Myocyte (in vitro differentiated cells): Measurements from ENCODE around the gene BIVM. TPM values are rescaled to one million over a fixed set of nuclear protein-coding genes. Genes with fewer than 3 reads are reported as not detected.

Experiments used
- DNase-seq: peaks from one replicate; pipeline ENCODE4 v3.0.0-alpha.2; 2012; ENCODE audit warnings: low read depth
- total RNA-seq: library from RNA; depleted of rRNA; stranded (reverse); fragments of >200 nt; gene quantifications from 2 replicates; pipeline ENCODE4 v1.2.3, GENCODE V29; 2014

BIVM gene
- total RNA-seq, 1 donor from 2014 or later, result 50.8 TPM

DNA sequence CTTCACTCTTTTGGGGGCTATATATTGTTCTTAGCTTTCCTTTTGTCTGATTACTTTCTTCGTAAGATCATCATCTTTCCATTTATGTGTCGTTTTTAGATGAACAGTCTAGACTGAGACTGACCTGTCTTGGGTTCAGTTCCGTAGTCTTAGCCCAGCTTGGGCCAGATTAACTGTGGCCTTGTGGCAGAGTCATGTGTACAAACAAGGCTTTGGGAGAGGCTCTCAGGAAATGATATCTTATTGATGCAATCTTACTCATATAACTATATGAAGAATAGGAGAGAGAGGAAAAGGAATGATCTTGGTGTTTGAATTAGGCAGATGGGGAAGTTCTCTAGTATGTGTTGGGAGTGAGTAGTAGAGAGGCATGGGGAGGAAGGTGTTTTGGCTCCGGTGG, 40.1 kb downstream of the BIVM start:
- no peak for DNase-seq

DNA sequence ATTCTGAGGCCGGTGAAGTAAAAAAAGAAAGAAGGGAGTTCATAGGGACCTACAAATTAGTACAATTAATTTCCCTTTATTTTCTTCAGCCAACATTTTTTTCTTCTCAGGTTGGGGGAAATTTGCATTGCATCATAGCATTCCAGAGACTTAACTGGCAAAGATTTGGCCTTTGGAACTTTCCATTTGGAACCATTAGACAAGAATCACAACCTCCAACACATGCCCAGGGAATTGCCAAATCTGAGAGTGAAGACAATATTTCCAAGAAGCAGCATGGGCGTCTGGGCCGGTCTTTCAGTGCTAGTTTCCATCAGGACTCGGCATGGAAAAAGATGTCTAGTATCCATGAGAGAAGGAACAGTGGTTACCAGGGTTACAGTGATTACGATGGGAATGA, 40.5 kb downstream of the BIVM start:
- DNase-seq, result no peak

DNA sequence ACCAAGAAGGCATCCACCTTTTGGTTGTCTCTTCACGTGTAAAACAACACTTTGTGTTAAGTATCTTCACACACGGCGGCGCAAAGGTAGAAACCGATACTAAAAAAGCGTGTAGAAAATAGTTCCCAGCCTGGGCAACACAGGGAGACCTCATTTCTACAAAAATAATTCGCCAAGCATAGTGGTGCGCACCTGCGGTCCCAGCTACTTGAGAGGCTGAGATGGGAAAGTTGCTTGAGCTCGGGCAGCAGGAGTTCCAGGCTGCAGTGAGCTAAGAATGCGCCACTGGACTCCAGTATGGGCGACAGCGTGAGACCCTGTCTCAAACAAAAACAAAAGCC, 46.3 kb downstream of the BIVM start:
- DNase-seq, result no peak

DNA sequence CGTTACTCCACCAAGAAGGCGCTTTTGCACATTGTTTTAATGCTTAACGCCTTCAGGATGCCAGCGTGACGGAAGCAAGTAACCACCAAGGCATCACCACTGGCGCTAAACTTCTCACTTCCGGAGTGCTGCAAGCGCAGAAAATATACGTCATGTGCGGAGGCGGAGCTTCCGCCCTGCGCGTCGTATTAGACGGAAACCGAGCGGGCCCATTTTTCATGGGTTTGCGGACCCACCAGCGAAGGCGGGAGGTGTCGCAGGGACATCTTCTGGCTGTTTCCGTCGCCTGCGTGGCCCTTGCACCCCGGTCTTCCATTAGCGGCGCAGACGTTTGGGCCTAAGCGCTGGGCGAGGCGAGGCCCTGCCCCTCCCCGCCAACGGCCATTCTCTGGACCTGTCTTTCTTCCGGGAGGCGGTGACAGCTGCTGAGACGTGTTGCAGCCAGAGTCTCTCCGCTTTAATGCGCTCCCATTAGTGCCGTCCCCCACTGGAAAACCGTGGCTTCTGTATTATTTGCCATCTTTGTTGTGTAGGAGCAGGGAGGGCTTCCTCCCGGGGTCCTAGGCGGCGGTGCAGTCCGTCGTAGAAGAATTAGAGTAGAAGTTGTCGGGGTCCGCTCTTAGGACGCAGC, 46.8 kb downstream of the BIVM start, which contains the start of gene ERCC5:
TSS of gene ERCC5 (plus strand) at position 403 of the 631 bp plus-strand sequence. CDS start 235 bp downstream, outside the sequence.
- peak; percentile 98 for DNase-seq

DNA sequence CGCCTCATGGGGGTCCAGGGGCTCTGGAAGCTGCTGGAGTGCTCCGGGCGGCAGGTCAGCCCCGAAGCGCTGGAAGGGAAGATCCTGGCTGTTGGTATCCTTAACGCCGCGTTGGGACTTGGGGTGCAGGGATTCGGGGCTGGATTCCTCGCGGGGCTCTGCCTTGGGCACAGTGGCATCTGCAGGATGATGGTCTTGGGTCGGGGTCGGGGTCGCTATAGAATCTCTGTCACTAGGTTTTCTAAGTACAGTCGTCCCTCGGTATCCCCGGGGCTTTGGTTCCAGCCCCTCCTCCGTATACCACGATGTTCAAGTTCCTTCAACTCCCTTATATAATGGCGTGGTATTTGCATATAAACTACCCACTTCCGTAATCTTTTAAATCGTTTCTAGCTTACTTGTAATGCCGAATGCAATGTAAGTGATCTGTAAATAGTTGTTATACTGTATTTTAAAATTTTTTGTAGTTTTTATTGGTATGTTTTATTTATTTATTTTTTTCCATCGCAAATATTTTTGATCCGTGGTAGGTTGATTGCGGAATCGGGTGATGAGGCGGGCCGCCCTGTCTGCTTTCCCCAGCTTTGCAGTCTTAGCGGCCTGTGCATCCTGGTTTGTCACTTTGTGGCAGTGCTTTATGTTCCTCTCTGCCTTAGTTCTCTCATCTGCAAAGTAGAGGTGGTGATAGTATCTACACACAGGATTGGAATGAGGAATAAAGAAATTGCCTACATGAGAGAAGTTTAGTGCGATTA, 47.5 kb downstream of the BIVM start:
- peak; percentile 34 for DNase-seq

DNA sequence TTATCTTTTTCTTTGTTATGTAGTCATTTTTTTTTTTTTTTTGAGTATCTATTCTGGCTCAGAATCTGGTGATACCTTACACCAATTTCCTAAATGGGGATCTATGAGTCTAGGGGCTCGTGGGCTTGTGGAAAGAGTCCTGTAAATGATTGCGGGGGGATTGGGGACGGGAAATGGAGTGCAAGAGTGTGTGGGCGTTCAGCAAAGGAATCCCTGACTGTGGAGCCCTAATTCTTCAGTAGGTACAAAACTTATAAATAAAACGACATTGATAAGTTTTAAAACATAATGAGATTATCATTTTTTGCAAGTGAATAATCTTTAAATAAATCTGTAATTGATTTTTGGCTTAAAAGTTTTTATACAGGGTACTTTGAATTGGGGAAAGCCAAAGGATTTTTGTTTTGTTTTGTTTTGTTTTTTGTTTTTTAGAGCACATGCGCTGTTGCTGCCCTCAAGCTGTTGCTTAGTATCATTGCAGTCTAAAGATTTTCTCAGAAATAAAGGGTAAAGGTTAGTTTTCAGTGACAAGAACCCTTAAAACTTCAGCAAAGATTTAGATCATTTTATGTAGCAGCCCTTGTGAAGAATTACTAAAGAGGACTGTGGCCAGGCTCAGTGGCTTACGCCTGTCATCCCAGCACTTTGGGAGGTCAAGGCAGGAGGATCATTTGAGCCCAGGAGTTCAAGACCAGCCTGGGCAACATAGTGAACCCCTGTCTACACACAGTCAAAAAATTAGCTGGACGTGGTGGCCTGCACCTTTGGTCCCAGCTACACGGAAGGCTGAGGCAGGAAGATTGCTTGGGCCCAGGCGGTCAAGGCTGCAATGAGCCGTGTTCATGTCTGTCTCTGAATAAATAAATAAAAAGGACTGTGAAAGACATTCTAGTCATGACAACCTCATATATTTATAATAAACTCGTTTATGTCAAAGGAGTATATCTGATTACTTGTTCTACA, 48.6 kb downstream of the BIVM start:
- DNase-seq, result peak; percentile 50

DNA sequence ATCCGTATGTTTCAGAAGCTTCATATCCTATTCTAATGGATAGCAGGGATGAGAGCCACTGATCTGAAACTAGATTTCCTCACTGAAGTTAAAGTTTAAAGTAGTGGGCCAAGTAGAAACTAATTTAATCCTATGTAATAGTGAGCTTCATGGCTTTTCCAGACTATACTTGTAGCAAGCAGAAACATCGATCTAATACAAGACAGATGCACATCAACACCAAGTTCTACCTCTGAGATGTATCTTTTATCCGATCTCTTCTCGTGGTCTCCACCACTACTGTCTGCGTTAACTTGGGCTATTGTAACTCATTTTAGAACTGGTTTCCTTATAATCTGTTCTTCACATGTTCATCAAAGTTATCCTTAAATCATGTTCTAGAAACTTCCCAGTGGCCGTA, 50.0 kb downstream of the BIVM start:
- no peak for DNase-seq

DNA sequence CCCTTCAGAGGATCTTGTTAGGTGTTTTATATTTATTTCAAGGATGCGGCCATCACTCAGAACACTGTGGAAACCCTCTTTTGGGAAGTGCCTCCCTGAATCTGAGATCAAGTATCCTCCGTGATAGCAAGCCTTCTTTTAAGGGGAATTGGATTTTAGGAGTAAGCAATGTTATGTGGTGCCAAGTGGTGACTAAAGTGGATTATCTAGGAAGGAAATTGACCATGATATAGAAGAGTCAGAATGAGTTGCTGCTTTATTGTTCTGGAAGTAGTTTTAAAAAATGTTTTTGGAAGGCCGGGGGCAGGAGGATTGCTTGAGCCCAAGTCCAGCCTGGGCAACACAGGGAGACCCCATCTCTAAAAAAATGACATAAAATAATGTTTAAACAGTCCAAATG, 53.6 kb downstream of the BIVM start:
- DNase-seq, result no peak

DNA sequence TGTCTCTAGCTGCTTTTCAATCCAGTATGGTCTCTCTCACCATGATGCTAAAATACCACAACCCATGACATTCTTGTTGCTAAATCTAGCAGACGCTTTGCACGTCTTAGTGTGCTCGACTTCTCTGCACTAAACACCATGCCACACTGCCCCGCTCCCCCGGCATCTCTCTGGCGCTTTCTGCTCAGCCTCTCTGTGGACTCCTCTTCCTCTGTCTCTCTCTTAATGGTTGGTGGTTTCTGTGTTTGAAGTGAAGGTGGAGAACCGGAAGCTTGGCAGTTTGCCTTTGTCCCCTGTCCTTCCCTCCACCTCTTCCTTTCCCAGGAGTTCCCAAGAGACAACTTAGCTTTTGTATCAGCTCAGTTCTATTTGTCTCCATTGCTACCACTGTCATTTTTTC, 55.8 kb downstream of the BIVM start:
- no peak for DNase-seq

DNA sequence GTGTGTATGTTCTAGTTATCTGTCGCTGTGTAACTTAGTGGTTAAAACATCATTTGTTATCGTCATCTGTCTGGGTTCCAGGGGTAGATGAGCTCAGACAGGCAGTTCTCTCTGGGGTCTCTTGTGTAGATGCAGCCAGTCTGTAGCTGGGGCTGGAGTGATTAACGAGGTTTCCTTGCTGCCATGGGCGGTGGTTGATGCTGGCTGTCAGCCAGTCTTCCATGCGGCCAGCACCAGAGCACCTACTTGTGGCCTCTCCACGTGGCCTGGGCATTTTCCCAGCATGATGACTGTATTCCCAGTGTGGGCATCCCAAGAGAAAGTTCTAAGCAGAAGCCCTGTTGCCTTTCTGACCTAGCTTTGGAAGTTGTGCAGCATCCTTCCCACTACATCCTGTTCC, 57.6 kb downstream of the BIVM start:
- DNase-seq, result peak; percentile 73

DNA sequence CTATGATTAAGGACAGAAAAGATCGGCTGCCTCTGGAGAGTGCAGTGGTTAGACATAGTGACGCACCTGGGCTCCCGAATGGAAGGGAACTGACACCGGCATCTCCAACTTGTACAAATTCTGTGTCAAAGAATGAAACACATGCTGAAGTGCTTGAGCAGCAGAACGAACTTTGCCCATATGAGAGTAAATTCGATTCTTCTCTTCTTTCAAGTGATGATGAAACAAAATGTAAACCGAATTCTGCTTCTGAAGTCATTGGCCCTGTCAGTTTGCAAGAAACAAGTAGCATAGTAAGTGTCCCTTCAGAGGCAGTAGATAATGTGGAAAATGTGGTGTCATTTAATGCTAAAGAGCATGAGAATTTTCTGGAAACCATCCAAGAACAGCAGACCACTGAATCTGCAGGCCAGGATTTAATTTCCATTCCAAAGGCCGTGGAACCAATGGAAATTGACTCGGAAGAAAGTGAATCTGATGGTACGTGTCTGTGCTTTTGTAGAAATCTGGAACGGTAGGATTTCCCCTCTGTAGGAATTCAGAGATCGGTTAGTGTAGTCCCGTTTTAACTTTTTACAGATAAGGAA, 63.8 kb downstream of the BIVM start:
- no peak for DNase-seq

DNA sequence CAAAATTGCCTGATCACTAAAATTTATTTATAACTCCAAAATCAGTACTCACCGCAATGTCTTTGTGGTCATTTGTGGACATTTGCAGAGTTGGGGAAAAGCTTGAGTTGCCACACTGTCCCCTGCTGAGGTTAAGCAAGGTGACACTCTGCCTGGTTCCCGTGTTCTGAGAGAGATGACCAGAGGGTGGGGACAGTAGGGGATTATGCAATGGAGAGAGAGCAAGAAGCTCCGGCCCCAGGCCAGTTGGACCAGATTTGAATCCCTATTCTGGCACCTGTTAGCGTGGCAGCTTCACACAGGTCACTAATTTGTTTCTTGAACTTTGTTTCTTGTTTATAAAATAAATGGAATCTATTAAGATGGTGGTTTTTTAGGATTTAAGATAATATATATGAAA, 64.7 kb downstream of the BIVM start:
- no peak for DNase-seq

DNA sequence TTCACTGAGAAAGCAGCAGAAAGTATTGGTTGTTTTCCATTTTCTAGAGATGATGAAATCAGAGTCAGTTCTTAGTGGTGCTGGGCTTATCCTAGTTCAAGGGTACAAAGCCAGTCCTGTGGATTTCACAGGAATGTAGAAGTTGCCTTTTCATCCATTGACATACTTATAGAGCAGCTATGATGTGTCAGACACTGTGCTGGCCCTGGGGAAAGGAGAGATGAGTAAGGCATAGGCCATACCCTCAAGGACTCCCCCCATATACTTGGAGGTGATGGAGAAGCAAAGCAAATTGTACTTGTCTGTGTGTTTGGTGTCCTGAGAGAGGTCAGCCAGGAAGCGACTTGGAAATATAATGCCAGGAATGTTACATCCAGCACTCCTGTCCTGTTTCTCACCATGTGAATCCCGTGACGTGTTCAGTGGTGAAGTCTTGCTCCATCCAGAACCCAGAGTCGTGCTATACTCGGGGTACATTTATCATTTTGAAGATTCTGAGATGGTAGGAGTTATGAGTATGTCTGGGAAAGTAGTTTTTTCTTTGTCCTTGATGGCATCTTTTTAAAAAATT, 69.5 kb downstream of the BIVM start:
- no peak for DNase-seq

DNA sequence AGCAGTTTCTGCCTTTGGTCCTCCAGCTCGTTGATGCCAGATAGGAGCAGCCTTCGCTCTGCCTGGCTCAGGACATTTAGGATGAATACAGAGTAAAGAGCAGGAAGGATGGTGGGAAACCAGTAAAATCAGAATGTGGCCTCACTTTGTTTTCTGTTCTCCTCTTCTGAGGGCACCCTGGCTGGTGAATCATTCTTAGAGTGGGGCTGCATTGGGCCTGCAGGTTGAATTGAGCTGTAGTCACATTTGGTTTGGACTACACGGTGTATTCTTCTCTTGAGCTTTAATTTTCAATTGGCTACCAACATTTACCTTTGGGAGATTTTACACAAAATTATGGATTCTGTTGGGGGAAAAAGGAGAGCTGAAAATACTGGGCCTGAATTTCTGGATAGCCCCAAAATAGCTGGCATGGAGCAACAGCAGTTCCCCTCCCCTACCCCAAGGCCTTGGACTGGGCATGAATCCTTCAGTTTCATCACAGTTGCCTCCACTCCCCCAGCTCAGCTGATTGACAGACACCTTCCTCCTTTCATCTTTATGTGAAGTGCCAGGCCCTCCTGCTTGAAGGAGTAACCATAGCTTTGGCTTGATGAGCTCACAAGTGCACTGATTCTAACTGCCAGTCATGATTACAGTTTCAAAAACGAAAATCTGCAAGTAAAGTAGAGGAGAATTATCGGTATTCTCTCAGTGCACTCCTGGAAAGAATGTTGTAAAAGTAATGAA, 71.2 kb downstream of the BIVM start:
- DNase-seq, result no peak

DNA sequence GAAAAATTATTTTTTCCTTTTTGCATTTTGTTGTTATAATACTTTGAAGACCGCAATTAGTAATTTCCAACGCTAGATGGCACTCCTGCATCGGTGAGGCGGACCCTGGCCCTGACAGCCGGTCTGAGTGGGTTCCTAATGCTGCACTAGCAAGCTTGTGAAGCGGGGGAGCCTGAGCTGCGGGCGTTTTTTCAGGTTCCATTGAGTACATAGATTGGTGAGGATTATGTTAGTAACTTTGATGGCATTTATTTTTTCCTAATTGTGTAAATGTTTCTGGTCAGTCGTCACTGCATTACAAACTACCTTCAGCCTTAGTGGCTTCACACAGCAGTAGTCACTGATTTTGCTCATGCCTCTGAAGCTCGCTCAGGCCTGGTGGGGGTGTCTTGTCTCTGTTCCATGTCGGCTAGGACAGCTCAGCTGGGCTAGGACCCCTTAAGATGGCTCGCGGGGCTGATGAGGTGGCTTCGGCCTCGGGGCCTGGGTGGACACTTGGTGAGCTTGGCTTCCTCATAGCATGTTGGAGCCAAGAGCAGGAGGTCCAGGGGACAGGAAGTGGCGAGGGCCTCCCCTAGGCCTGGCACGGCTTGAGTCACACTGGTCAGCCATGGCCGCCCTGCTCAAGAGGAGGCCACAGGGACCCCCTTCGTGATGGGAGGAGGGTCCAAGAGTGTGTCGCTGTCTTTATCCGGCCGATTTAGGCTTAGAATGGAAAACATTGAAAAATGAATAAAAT, 71.9 kb downstream of the BIVM start:
- DNase-seq, result peak; percentile 74

DNA sequence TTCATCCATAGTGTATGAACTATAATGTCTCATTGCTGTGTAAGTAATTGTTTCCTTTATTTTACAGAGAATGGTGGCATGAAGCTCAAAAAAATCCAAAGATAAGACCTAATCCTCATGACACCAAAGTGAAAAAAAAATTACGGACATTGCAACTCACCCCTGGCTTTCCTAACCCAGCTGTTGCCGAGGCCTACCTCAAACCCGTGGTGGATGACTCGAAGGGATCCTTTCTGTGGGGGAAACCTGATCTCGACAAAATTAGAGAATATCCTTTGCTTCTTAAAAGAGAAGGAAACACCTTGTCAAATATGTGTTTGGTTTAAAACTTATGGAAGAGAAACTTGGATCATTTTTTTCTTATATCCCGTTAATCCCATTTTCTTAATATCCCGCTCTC, 73.2 kb downstream of the BIVM start:
- peak; percentile 64 for DNase-seq

DNA sequence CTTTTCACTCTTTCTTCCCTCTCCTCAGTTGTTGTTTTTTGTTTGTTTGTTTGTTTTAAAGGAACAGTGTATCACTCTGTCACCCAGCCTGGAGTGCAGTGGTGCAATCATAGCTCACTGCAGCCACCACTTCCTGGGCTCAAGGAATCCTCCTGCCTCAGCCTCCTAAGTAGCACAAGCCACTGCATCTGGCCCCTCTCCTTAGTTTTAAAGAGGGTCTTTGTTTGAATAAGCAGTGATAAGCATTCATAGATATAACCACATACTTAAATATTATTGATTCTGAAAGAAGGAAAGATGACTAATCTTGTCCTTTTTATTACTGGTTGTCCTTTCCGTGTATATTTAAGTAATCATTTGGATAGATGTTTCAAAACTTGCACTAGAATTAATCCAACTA, 73.6 kb downstream of the BIVM start:
- no peak for DNase-seq

DNA sequence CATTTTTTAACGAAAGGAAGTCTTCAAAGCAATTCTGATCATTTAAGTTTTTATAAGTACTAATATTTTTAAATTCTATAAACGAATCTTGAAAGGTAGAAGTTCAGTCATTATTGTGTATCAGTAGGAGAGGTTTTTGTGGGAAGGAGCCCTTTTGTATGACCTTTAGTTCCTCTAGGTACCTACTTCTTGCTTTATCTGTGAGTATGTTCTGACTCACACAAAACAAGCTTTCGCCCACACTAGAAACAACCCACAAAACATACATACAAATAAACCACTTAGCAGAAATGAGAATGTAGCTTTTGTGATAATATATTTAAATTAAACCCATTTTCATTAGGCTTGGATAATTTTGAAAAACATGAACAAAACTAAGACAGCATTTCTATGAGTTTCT, 74.7 kb downstream of the BIVM start:
- DNase-seq, result no peak

DNA sequence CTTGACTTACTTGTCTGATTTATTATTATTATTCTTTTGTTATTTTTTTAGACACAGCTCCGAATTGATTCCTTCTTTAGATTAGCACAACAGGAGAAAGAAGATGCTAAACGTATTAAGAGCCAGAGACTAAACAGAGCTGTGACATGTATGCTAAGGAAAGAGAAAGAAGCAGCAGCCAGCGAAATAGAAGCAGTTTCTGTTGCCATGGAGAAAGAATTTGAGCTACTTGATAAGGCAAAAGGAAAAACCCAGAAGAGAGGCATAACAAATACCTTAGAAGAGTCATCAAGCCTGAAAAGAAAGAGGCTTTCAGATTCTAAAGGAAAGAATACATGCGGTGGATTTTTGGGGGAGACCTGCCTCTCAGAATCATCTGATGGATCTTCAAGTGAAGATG, 76.3 kb downstream of the BIVM start:
- DNase-seq, result no peak

DNA sequence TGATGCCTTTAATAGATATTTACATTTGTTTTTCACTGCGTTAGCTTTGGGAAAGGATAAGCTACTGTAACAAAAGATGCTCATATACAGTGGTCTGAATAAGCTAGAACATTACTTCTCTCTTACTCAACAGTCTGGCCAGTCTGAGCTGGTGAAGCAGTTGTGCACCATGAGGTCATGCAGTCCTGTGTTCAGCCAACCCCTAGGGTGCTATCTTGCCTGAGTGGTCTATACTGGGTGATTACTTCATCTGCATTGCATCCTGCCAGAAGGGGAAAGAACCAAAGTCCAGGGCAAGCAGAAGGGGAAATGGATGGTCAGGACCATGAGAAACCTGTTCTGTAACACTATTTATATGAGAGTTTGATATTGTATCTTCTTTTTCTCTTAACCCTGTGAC, 78.4 kb downstream of the BIVM start:
- DNase-seq, result peak; percentile 89
